ACC112 (cell line): ENCODE data around the gene TBC1D12.

ENCODE experiments used
- H2AFZ ChIP-seq: fragments of 200-600 bp; sonication (generic); one replicate; pipeline ENCODE4 v1.6.0; 2017; ENCODE audit warnings: antibody characterized with exemption, low read length; ENCODE audit not compliant: unreplicated experiment
- H3K27ac ChIP-seq: fragments of 200-600 bp; sonication (generic); 2 replicates; pipeline ENCODE4 v1.5.1; 2014; ENCODE audit warnings: low read depth, mild to moderate bottlenecking, antibody characterized with exemption, low read length, moderate library complexity
- H3K27me3 ChIP-seq: fragments of 200-600 bp; sonication (generic); 2 replicates; pipeline ENCODE4 v1.6.1; 2014; ENCODE audit warnings: mild to moderate bottlenecking, antibody characterized with exemption, low read length, moderate library complexity, mixed read lengths; ENCODE audit not compliant: insufficient read depth
- H3K36me3 ChIP-seq: fragments of 200-600 bp; sonication (generic); 2 replicates; pipeline ENCODE4 v1.6.1; 2016; ENCODE audit warnings: mild to moderate bottlenecking, antibody characterized with exemption, low read length, moderate library complexity, mixed read lengths; ENCODE audit not compliant: insufficient read depth
- H3K4me1 ChIP-seq: fragments of 200-600 bp; sonication (generic); one replicate; pipeline ENCODE4 v1.6.1; 2016; ENCODE audit warnings: low read length, mixed read lengths; ENCODE audit not compliant: insufficient read depth, unreplicated experiment, control insufficient read depth
- H3K4me3 ChIP-seq: fragments of 200-600 bp; sonication (generic); 2 replicates; pipeline ENCODE4 v1.5.1; 2014; ENCODE audit warnings: mild to moderate bottlenecking, low read depth, low read length
- H3K79me2 ChIP-seq: fragments of 200-600 bp; sonication (generic); one replicate; pipeline ENCODE4 v1.6.0; 2016; ENCODE audit warnings: low read length; ENCODE audit not compliant: control insufficient read depth, unreplicated experiment, insufficient read depth

TBC1D12 gene

DNA sequence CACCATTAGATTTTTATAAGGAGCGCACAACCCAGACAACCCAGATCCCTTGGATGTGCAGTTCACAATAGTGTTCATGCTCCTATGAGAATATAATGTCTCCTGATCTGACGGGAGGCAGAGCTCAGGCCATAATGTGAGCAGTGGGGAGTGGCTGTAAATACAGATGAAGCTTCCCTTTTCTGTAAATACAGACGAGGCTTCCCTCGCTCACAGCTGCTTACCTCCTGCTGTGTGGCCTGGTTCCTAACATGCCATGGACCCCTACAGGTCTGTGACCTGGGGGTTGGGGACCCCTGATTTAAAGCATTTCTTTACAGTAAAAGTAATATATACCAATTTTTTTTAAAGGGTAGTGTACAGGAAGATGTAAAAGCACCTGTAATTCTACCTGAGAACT, 176.4 kb downstream of the TBC1D12 start:
- Histone ChIP-seq H3K27ac (no peak overlapping the region), H3K79me2 (no peaks in the 10 kb centered on the region), H3K36me3 (peaks cover 11% of the 10 kb centered on the region), H3K4me3 (no peak overlapping the region), H2AFZ (no peak overlapping the region), H3K4me1 (no peaks in the 10 kb centered on the region), H3K27me3 (no peaks in the 10 kb centered on the region)

DNA sequence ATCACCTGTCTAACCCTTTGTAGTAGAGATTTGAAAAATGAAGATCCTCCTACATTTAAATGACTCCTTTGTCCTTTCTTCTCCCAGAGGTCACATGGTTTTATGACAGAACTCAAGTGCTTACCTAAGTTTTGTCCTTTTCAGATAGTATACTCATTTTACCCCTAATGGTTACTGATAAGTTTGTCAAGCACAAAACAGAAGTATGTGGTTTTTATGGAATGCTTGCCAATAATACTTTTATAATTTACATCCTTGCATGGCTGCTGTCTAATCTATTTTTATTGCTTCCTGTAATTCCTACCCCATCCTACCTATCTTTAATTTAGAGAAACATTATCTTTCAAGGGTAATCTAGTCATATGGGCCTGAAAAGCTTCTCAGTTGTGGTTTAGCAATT, 180.8 kb downstream of the TBC1D12 start:
- Histone ChIP-seq H3K4me1 (no peaks in the 10 kb centered on the region), H2AFZ (no peak overlapping the region), H3K36me3 (peaks cover 7% of the 10 kb centered on the region), H3K27ac (no peak overlapping the region), H3K79me2 (no peaks in the 10 kb centered on the region), H3K27me3 (no peaks in the 10 kb centered on the region), H3K4me3 (no peak overlapping the region)
